Measurements from ENCODE around the gene ELAVL1.
A peak's percentile ranks its signal among the peaks of the same experiment; 100 is the strongest.

GRCh38 chr19:7925171-7925851, 80.1 kb downstream of the ELAVL1 start:
- TF ChIP-seq CTCF (IDR thresholded peaks at IDR 0.05) (peak; percentile 18 to 83 (median 60)), POLR2A (IDR thresholded peaks at IDR 0.05) (no peak)

Data from adrenal gland (tissue), 5 donors.